NOMO-1 treated with dmso at 0.1 percent for 144 hours (cell line): ENCODE data around the gene PTPN5.

Source experiments
- DNase-seq: peaks from one replicate; lab custom pipeline; 2025; ENCODE audit not compliant: unreplicated experiment; lab: John Stamatoyannopoulos, UW

PTPN5 gene

DNA sequence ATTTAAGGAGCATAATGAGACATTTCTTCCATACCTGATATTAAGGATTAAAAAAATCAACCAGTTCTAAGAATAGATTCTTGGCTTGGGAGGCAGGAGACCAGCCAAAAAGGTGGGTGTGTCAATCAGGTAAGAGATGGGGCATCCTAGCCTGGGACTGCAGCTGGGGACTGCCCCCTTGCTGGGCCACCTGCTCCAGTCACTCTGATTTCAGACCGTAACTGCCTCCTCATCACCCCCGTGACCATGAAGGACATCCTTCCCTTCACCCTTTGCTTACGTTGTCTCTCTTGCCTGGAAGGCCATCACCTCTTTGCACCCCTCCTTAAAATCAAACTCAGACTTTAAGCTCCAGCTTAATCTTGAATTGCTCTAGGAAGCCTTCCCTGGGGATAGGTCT, 17.9 kb downstream of the PTPN5 start:
- DNase-seq, result no peak

DNA sequence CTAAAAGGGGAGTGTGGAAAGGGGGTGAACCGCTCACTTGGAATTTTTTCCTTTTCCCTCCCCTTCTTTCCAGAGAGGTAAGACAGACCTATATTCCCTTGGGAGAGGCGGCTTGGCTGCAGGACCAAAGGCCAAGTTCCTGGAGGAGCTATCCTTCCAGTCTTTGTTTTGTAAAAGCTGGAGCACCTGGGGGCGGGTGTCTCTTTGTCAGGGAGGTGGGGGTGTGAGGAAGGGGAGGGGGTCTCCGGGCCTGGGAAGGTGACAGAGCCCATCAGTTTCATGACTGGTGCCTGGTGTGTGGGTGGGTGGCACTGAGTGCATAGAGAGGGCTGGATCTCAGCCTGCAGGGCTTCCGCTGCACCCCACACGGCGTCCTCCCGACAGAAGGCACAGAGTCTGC, 18.5 kb downstream of the PTPN5 start:
- no peak for DNase-seq

DNA sequence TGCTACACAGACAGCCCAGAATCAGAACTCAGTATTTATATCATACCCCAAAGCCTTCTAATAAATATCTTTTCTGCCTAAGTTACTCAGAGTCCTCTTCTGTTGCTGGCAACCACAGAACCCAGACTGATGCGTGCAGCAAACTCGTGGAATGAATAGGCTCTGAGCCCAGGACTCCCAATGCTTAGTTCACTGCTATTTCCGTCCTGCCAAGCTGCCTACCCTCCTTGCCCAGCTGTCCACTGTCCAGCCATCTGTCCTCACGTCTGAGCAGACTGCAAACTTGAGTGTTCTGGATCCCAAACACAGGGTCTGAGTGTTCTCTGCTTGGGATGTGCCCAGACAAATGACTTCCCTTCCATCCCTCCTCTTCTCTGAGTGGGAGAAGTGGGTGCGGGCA, 19.4 kb downstream of the PTPN5 start:
- no peak for DNase-seq

DNA sequence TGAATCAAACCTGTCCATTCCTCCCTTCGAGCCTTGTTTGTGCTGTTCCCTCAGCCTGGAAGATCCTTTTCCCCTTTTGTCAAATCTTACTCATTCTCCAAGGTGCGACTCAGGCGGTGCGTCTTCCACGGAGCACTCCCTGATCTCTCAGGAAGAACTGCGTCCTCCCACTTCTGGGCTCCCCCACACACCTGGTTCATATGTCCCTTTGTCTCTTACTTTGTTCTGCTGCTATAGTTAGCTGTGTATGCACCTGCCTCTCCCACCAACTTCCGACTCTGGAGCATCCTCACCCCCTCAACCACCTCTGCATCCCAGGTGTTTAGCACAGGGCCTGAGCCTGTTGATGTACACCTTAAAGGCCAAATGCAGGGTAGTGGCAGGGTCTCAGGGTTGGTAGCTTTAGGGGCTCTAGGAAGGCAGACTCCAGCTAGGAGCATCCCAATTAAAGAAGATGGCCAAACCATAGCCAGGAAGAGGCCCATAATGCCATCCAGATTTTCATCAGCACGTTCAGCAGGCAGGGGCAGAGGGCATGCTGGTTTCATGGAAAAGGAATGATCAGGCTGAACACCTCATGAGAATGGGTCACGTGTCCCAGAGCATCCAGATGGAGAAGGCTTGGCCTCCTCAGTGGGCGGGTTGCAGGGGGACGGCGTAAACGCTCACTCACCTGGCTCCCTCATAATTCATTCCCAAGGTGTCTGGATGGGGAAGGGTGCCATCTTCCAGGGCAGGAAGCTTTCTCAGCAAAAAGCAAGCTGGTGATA, 20.1 kb downstream of the PTPN5 start:
- DNase-seq, result no peak

DNA sequence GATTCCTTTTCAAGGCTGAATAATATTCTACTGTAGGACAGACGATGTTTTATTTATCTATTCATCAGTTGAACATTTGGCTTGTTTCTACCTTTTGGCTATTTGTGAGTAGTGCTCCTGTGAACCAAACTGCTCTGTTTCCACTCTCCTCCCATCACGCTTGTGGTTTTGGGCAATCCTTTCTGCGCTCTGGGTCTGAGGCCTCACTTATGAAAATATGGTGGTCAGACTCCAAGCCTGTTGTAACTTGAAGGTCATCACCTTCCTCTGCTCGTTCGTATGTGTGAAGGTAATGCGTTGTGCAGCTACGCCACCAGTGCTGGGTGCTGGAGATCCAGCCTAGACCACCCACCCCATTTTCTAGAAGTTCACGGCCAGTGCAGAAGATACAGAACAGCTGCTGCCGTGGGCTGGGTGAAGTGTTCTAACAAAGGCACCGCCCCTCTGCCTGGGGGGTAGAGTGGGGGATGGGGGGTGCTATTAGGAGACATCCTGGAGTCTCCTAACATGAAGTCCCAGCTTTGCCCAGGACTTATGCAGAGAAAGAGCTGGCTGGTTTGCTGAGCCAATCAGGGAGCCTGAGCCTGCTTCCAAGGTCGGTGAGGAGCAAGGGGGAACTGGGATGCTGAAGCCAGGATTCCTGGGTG, 21.0 kb downstream of the PTPN5 start:
- no peak for DNase-seq

DNA sequence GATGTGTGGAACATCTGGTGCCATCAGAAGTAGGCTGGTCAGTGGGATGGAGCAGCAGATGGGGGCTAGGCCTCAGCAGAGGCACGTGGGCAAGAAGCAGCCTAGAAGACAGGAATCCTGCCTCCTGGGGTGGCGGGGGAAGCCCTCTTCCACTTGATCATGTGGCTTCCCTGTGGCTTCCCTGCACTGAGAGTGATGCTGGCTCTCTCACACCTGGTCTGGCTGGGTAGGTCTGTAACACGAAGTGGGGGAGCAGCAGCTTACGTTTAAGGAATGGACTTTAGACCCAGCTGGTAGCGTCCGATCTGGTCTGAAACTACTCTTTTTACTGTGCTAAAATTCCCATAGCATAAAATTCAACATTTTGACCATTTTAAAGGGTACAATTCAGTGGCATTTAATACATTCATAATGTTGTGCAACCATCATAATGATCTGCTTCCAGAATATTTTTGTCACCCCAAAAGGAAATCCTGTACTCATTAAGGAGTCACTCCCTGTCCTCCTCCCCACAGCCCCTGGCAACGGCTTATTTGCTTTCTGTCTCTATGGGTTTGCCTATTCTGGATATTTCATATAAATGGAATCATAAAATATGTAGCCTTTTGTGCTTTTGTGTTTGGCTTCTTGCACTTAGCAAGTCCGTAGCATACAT, 21.7 kb downstream of the PTPN5 start:
- DNase-seq, result no peak

DNA sequence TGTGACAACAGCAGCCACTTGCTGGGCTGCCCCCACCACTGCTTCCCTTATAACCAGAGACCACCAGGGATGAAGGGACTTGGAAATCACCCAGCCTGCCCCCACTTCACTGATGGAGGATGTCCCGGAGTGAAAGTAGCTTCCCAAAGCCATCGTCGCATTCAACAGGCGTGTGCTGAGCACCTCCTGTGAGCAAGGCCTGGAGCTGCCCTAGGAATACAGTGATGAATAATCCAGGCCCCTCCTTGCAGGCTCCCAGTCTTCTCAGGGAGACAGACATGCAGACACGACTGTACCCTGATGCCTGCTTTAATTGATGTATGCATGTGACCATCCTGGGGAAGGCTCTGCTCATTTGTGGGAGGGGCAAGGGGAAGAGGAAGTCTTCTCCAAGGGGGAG, 22.6 kb downstream of the PTPN5 start:
- DNase-seq, result no peak

DNA sequence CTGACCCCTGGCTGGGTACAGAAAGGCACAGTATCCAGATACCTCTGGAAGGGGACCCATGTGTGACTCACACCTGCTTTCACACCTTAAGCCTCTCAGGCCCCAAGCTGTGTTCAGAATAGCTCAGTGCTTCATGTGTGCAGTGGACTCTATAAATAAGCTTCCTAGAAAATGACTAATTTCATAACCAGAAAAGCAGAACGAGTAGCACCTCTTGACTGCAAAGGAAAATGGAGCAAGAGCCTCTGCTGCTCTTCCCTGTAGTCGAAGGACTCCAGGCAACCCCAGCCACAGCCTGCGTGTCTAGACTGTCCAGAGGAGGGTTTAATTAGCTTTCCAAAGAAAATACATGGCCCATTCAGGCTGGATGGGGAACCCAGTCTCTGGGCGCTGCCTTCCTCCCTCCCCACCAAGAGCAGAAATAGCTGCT, 23.1 kb downstream of the PTPN5 start:
- peak; percentile 55 for DNase-seq

DNA sequence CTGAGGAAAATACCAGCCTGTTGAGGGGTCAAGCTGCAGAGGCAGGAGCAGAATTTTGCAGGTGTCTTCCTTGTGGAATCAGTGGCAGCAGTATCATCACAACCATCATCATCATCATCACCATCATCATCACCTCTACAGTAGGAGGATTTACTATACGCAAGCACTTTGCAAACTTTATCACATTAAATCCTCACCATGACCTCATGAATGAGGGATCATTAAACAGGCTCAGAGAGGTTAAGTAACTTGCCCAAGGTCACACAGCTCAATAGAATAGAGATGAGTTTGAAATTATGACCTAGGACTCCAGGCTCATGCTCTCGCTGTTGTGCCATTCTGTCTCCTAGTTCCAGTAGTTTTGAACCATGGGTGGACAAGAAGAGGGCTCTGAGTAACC, 25.6 kb downstream of the PTPN5 start:
- no peak for DNase-seq

DNA sequence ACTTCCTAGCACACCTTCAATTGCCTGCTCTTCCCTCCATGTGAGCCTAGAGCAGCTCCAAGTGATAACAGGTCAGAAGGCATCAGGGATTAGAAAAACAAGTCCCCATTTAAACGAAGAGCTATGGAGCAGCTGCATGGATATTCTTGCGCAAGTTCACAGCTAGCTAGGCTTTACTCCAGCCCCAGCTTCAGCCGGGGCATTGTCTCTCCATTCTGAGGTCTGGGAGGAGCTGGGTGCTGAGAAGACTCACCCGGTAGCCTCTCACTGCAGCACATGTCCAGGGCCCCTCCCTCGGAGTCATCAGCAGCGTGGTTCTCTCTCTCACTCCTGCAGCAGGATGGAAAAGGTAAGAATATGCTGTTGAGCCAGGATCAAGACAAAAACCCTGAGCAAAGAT, 26.0 kb downstream of the PTPN5 start:
- no peak for DNase-seq

DNA sequence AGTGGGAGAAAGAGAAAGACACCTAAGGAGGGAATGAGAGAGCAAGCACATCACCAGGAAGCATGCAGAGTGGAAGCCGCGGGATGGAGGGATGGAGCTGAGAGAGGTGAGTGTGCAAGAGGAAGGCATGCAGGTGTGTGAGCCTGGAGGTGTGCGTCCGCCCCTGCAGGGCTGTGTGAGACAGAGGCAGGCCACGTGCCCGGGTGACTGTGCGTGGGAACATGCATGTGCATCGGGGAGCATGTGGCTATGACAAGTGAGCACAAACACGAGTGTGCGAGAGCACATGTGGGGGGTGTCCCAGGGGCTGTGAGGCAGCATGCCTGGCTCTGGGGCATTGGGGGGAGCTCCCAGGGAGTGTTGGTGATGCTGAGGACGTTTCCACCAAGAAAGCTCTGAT, 29.9 kb downstream of the PTPN5 start:
- DNase-seq, result no peak

DNA sequence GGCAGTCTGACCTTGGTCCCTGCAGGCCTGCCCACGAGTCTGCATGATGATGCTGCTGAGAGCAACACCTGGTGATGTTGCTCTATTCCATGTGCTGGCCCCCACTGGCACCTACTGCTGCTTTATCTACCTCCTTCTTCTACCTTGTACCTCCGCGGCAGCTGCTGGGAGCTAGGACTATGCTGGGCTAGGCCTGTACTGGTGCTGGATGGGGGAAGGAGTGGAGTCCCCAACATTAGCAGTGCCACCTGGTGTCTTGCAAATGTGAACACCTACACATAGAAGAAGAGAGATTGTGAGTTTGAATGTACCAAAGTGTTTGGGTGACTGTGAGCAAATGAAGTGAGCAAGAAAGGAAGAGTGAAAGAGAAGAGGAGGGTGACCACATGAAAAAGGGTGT, 30.5 kb downstream of the PTPN5 start:
- no peak for DNase-seq

DNA sequence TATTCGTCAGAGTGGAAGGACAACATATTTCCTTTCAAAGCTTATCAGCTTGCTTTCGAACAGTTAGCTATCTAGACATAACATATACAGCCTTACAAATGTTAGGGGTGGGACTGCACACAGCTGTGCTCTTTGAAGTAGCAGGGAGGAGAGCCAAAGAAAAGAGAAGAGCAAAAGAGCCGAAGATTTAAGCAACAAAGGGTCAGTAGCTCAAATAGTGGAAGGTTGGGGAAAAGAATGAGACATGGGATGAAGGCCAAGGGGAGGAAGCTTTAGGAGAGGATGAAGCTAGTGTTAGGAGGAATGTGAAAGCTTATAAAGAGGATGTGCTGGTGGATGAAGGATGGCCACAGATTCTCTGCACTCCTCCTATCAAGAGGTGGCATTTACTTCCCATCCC, 33.8 kb downstream of the PTPN5 start:
- no peak for DNase-seq

DNA sequence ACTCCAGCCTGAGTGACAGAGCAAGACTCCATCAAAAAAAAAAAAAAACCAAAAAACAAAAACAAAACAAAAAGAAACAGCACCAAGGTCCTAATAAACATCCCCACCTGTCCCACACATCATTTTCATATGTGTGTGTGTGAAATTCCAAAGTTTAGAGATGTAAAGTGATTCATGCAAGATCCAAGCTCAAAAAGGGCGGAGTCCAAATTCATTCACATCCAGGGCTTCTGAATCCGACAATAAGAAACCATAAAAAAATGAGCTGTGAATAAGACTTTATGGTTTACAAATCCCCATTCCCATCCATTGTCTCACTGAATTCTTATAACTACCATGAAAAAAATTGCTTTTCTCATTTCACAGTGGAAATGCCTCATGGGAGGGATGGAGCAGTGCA, 34.7 kb downstream of the PTPN5 start:
- DNase-seq, result no peak

DNA sequence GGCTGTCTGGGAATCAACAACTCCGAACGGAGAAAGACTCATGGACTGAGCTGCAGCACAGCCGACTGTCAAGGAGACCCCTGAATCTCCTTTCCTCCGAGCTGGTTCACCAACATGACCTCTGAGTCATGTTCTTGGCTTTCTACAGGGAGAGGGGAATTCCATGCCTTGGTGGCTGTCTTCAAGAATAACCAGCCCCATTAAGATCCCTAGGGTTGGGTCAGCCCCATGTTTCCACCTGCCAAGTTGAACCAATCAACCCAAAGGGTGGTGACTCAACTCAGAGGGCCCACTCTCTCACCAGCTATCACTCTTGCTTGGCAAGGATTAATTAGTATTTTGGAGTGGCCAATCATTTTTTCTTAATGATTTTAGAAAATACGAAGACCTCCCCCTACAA, 37.3 kb downstream of the PTPN5 start:
- DNase-seq, result no peak

DNA sequence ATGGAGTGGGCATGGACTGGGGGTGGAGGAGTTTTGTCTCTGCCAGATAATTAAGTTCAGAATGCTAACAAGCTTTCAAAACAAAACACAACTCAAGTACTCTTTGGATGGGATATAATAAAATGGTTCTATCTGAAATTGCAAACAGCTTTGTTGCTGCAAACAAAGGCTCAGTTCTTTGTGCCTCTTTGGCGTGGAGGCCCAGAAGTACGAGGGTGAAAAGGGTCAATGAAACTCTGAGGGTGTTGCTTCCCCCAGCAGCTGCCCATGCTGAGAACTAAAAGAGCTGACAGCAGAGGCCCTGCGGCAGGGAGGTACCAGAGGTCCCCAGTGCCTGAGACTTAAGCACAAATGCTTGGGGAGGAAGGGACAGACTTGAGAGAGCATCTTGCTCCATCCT, 39.1 kb downstream of the PTPN5 start:
- DNase-seq, result no peak

DNA sequence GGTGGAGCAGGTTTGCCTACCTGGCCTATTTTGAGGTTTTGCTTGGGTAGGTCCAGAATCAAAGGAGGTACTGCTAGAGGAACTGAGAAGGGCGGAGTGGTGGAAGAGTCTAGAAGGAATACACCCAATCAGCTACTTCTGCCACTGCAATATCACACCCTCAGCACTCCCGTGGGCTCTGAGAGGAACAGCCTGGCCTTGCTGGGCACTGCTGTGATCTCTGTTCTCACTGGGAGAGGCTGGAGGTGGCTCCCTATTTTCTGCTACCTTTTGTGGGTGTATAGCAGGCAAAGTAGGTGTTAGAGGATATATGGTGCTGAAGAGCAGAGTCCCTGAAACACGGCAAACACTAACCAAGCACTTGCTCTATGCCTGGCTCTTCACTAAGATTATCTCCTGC, 40.7 kb downstream of the PTPN5 start:
- no peak for DNase-seq

DNA sequence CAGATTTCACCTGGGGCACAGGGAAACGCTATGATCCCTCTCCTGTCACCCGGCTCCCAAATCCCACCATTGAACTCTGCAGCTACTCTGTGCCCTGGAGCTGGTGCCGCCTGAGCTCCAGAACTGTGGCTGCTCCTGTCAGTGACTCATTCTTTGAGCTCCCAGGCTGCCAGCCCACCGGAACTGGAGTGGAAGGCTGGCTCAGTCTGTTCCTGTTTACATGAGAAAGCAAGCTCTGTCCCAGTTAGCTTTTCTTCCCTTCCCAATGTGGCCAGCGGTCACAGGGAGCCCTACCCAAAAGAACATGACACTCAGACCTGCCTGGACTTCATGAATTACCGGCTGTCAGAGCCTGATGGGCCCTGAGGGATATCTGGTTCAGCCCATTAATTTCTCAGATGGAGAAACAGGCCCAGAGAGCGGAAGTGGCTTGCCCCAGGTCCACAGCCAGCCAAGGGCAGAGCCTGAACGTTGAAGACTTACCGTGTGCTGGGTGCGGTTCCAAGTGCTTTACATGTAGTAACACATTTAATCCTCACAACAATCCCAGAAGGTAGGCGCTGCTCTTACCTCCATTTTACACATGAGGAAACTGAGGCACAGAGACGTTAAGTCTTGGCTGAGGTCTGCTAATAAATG, 41.8 kb downstream of the PTPN5 start:
- no peak for DNase-seq

DNA sequence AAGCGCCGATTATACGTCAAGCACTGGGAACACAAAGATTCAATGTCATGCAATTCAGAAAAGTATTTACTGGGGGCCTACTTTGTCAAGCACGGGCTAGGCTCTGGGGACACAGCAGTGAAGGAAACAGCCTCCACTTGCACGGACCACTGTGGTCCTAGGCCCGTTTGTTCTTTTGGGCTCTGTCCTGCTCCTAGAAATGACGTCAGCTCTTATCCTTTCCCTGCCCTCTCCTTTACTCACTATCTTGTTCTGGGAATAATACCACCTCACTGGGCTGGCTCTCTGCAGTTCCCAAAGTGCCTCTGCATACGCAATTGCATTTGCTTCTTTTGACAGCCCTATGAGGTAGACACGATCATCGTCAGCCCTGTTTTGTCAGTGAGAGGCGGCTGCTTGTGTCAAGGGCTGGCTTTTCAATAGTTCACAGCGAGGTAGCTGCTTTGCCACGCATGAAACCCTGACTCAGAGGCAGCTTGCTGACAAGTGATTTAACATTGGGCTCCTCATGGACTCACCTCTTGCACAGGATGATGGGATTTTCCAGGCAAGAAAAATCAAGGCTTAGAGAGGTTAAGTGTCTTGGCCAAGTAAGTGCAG, 42.7 kb downstream of the PTPN5 start:
- DNase-seq, result no peak

DNA sequence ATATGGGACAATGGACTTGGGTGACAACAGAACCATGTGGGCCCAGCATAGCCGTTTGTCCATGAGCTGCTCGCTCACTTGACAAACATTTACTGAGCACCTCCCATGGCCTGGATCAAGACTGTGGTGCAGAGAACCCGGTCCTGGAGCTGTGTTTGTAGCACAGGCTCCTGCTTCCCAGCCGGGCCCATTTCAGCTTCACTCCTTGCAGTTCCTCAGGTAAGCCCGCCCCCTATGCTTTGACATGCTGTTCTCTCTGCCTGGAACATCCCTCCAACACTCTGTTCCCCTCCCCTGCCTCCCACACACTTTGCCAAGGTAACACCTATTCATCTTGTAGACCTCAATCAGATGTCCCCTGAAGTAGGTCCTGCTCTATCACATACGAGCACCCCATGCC, 46.3 kb downstream of the PTPN5 start:
- DNase-seq, result no peak

DNA sequence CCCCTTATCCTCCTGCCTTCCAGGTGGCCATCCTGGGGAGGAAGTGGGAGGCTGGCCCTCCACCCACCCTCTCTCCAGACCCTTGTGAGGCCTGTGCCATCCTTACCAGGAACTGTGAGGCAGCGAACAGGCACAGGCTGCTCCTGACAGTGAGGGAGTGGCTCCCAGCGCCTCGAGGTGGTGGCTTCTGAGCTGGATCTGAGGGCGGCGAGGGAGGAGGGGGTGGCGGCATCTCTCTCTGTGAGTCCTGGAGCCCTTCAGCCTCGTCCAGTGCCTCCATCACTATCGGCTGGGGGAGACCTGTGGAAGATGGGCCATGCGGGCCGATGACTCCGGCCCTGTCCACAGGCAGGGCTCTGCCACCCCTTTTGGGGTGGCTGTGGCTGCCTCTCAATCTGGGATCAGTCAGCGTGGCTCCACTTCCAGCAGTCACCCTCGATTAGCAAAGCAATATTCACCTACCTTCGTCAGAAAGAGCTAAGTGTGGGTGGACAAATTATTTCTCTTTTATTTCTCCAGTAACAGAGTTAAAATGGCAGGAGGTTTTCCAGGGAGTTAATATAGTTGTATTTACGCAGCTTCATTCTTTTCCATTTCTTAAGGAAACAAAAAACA, 47.6 kb downstream of the PTPN5 start:
- DNase-seq, result no peak
